IPS-15b (cell line): ENCODE results near the gene CATSPERE.
"Not testable (repeated sequence)": the region's sequence is repeated elsewhere in the genome, so short reads cannot be mapped to it uniquely, and the experiment has no call there.

Source experiments
- H3K27me3 ChIP-seq: one replicate; pipeline ENCODE4 v1.6.1; 2013; ENCODE audit warnings: low read length; ENCODE audit not compliant: control insufficient read depth, insufficient read depth
- H3K36me3 ChIP-seq: one replicate; pipeline ENCODE4 v1.6.1; 2013; ENCODE audit warnings: low read length; ENCODE audit not compliant: control insufficient read depth, insufficient read depth
- H3K4me1 ChIP-seq: one replicate; pipeline ENCODE4 v1.6.1; 2013; ENCODE audit warnings: mild to moderate bottlenecking, low read length; ENCODE audit not compliant: control insufficient read depth, insufficient read depth
- H3K4me3 ChIP-seq: one replicate; pipeline ENCODE4 v1.5.1; 2013; ENCODE audit warnings: low read depth, low read length
- H3K9ac ChIP-seq: one replicate; pipeline ENCODE4 v1.6.1; 2013; ENCODE audit warnings: low read depth, mild to moderate bottlenecking, low read length
- H3K9me3 ChIP-seq: one replicate; pipeline ENCODE4 v1.6.1; 2013; ENCODE audit warnings: mild to moderate bottlenecking, low read length; ENCODE audit not compliant: control insufficient read depth, insufficient read depth

Gene CATSPERE

GRCh38 chr1:244680667-244681066, 219.6 kb downstream of the CATSPERE start:
- H3K9ac ChIP-seq = no peak overlapping the region
- H3K9me3 ChIP-seq = no peaks in the 10 kb centered on the region
- no peak overlapping the region for H3K4me3 ChIP-seq
- no peaks in the 10 kb centered on the region for H3K36me3 ChIP-seq
- H3K27me3 ChIP-seq = no peaks in the 10 kb centered on the region
- H3K4me1 ChIP-seq = no peaks in the 10 kb centered on the region

GRCh38 chr1:244682087-244682486, 221.0 kb downstream of the CATSPERE start:
- not testable (repeated sequence) for H3K36me3 ChIP-seq, H3K9ac ChIP-seq, H3K27me3 ChIP-seq, H3K4me3 ChIP-seq, H3K9me3 ChIP-seq, H3K4me1 ChIP-seq
